ENCODE data around the gene OR9Q2. TPM values are rescaled to one million over a fixed set of nuclear protein-coding genes. Genes with fewer than 3 reads are reported as not detected.

OR9Q2 gene
- total and polyA plus RNA-seq, 2 of the 8 experiments (the other 6 are each of a cell fraction or from before 2014, with no cell fraction given): not detected

- Histone ChIP-seq H2AK5ac (ENCODE audit: low read depth, low read length) (no peak overlapping the region), H3K79me1 (ENCODE audit: low read depth, low read length) (no peaks in the 10 kb centered on the region), H3K27ac (ENCODE audit: low read depth, low read length) (no peak overlapping the region), H3K4me2 (ENCODE audit: insufficient read depth in 1 of 2, low read depth in 2 of 2, low read length in 2 of 2) (no peak overlapping the region), H3K9ac (replicated peaks in 1 of 4; ENCODE audit: extremely low read depth in 1 of 4, low read depth in 3 of 4, low read length in 3 of 4) (no peak overlapping the region), H3K14ac (ENCODE audit: insufficient read length) (no peak overlapping the region), H3K27me3 (replicated peaks in 1 of 4; ENCODE audit: control insufficient read depth in 3 of 4, extremely low read depth in 1 of 4, insufficient read depth in 3 of 4, low read length in 3 of 4) (no peaks in the 10 kb centered on the region), H3K23ac (ENCODE audit: insufficient read length) (no peak overlapping the region), H4K20me1 (replicated peaks in 1 of 2; ENCODE audit: control insufficient read depth in 1 of 2, insufficient read depth in 2 of 2, low read length in 2 of 2) (no peaks in the 10 kb centered on the region), H3K9me3 (ENCODE audit: insufficient read depth in 2 of 2, low read depth in 1 of 2, low read length in 1 of 2) (peaks cover 10 to 23% of the 10 kb centered on the region in 2 experiments; a peak in 2 of 4 replicates), H4K91ac (replicated peaks; ENCODE audit: insufficient read length, low read length) (no peak overlapping the region), H3K23me2 (ENCODE audit: low read depth, low read length) (no peaks in the 10 kb centered on the region), H2BK12ac (ENCODE audit: low read depth, low read length) (no peak overlapping the region), H4K8ac (ENCODE audit: extremely low read depth, insufficient read depth, low read length) (no peak overlapping the region), H3K18ac (ENCODE audit: extremely low read depth, low read length) (no peak overlapping the region), H2BK20ac (ENCODE audit: low read length) (no peak overlapping the region), H4K5ac (ENCODE audit: insufficient read length, low read depth, low read length) (no peak overlapping the region), H3K56ac (replicated peaks; ENCODE audit: insufficient read length, low read depth, low read length) (no peak overlapping the region), H3K4me1 (replicated peaks in 1 of 4; ENCODE audit: control insufficient read depth in 3 of 4, insufficient read depth in 4 of 4, low read length in 3 of 4) (no peaks in the 10 kb centered on the region), H3K79me2 (ENCODE audit: control insufficient read depth in 1 of 2, insufficient read depth in 2 of 2, low read length in 2 of 2) (no peaks in the 10 kb centered on the region), H2BK15ac (ENCODE audit: low read length) (no peak overlapping the region), H2AFZ (ENCODE audit: low read length) (no peak overlapping the region), H2BK120ac (replicated peaks; ENCODE audit: low read depth, low read length) (no peak overlapping the region), H3K4ac (replicated peaks; ENCODE audit: insufficient read length, low read depth, low read length) (no peak overlapping the region), H2BK5ac (ENCODE audit: low read depth, low read length) (no peak overlapping the region), H3K4me3 (ENCODE audit: extremely low read depth in 1 of 4, insufficient read depth in 2 of 4, low read depth in 3 of 4, low read length in 4 of 4) (no peak overlapping the region), H3K36me3 (ENCODE audit: control insufficient read depth in 2 of 4, insufficient read depth in 4 of 4, low read length in 3 of 4) (no peaks in the 10 kb centered on the region)
- DNase-seq (ENCODE audit: low read depth in 1 of 2, low spot score in 2 of 2) (no peak), FAIRE-seq (no peak)
- no peak for TF ChIP-seq SP4 (IDR thresholded peaks at IDR 0.05; ENCODE audit: low read length)
- ChIA-PET CTCF (ENCODE audit: partially characterized antibody) (no interaction called here), POLR2A (ENCODE audit: partially characterized antibody) (no interaction called here)
These were observed 27.6 kb downstream of the OR9Q2 start for GRCh38 chr11:58216476-58216875.
